CD4-positive, alpha-beta memory T cell (primary cell): ENCODE data around the gene TMEM203. TPM values are rescaled to one million over a fixed set of nuclear protein-coding genes. Genes with fewer than 3 reads are reported as not detected.

Source experiments
- CTCF ChIA-PET: fragments of 350-600 bp; sonication (Branson Sonifier 250); formaldehyde crosslinking; loops from one replicate; lab custom pipeline; 2021; ENCODE audit warnings: inconsistent platforms; ENCODE audit not compliant: partially characterized antibody; lab: Charles Lee
- POLR2A ChIA-PET: fragments of 350-600 bp; sonication (Branson Sonifier 250); formaldehyde crosslinking; loops from one replicate; lab custom pipeline; 2021; ENCODE audit not compliant: partially characterized antibody; lab: Charles Lee
- DNase-seq, 5 donors: peaks; one replicate each; pipeline versions ENCODE4 v3.0.0 to v3.0.0-alpha.2; 2020 to 2022; ENCODE audit warnings: mixed read lengths in 1 of 5
- H3K27ac ChIP-seq: one replicate; pipeline ENCODE4 v1.7.0; 2013; ENCODE audit warnings: low read depth, low read length
- H3K27me3 ChIP-seq: 2 replicates; pipeline ENCODE4 v1.7.0; 2013; ENCODE audit warnings: mild to moderate bottlenecking, low read length, moderate library complexity; ENCODE audit not compliant: insufficient read depth
- H3K36me3 ChIP-seq: 2 replicates; pipeline ENCODE4 v1.7.0; 2013; ENCODE audit warnings: mild to moderate bottlenecking, low read length, moderate library complexity; ENCODE audit not compliant: insufficient read depth
- H3K4me1 ChIP-seq: 2 replicates; pipeline ENCODE4 v1.7.0; 2013; ENCODE audit warnings: mild to moderate bottlenecking, low read length, moderate library complexity; ENCODE audit not compliant: insufficient read depth
- H3K4me3 ChIP-seq, 2 donors: one replicate each; pipeline ENCODE4 v1.7.0; 2013; ENCODE audit warnings: low read length in 2 of 2, mild to moderate bottlenecking in 1 of 2
- H3K9me3 ChIP-seq, 2 donors: one replicate each; pipeline ENCODE4 v1.7.0; 2013; ENCODE audit warnings: low read length in 2 of 2, control low read depth in 1 of 2; ENCODE audit not compliant: control insufficient read depth in 1 of 2
- H3K27ac Mint-ChIP-seq, 7 donors: one replicate each; pipeline ENCODE4 v1.8.0; 2020 to 2021; ENCODE audit warnings: mixed read lengths in 7 of 7, mild to moderate bottlenecking in 6 of 7, inconsistent platforms in 3 of 7, moderate library complexity in 3 of 7
- H3K27me3 Mint-ChIP-seq, 2 donors: one replicate each; pipeline ENCODE4 v1.8.0; 2020 to 2021; ENCODE audit warnings: mixed read lengths in 2 of 2
- H3K36me3 Mint-ChIP-seq, 2 donors: one replicate each; pipeline ENCODE4 v1.8.0; 2020 to 2021; ENCODE audit warnings: mixed read lengths in 2 of 2, inconsistent platforms in 1 of 2, mild to moderate bottlenecking in 1 of 2
- H3K4me1 Mint-ChIP-seq, 4 donors: one replicate each; pipeline ENCODE4 v1.8.0; 2020 to 2021; ENCODE audit warnings: mixed read lengths in 4 of 4, mild to moderate bottlenecking in 1 of 4
- H3K4me3 Mint-ChIP-seq, 8 donors: one replicate each; pipeline ENCODE4 v1.8.0; 2020 to 2021; ENCODE audit warnings: mixed read lengths in 8 of 8, mild to moderate bottlenecking in 7 of 8, moderate library complexity in 6 of 8, inconsistent platforms in 3 of 8
- H3K9me3 Mint-ChIP-seq, 8 donors: one replicate each; pipeline ENCODE4 v1.8.0; 2020 to 2021; ENCODE audit warnings: mixed read lengths in 8 of 8, mild to moderate bottlenecking in 5 of 8, inconsistent platforms in 3 of 8, moderate library complexity in 1 of 8
- intact Hi-C: fragments of 100-400 bp; cut with micrococcal nuclease; formaldehyde crosslinking; loops from one replicate; pipeline ENCODE4 v1.15.1; 2023
- polyA plus RNA-seq, 2 donors: library from polyadenylated mRNA; unstranded; fragments of 300-500 nt; fragmentation: Illumina TruSeq; gene quantifications; one replicate each; pipeline ENCODE4 v1.2.3, GENCODE V29; 2021
- total RNA-seq, 2 experiments: library from RNA; stranded (reverse); gene quantifications; one replicate each; pipeline ENCODE4 v1.2.3, GENCODE V29; 2021

The TMEM203 gene
- total and polyA plus RNA-seq, 4 experiments from 2014 or later = 39.5 to 170 (median 86.0) TPM

DNA sequence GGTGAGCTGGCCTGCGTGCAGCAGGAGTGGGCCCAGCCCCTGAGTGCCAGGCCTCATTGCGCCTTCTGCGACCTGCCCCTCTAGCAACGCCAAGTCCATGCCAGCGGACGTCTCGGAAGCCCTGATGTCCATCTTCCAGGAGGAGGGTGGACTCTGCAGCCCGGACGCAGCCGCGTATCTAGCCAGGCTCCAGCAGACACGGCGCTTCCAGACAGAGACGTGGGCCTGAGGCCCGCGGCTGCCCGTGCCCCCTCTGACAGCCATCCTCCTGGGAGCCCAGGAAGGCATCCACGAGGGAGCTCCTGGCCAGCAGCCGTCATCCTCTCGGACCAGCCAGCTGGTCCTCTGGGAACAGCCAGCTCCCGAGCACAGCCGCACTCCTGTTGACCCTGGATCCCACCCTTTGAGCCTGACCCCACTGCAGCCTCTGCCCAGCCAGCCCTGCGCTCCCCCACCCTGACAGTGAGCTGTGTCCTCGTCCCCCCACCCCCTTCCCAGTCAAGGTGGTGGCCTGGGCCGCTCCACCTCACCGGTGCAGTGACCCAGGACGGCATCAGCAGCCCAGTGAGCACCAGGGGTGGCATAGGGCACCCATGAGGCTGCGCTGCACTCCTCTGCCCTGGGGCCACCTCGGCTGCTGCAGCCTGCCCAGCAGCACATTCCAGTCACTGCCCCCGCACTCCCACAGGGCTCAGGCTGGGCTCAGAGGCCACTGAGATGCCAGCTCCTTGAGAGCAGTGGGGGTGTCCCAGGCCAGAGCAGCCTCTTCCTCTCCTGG is 10.9 kb upstream of the TMEM203 start:
- no peak overlapping the region for H3K4me3 ChIP-seq
- H3K9me3 Mint-ChIP-seq = no peaks in the 10 kb centered on the region
- H3K27ac ChIP-seq = no peak overlapping the region
- no peak for DNase-seq
- no peaks in the 10 kb centered on the region for H3K4me1 Mint-ChIP-seq
- H3K27ac Mint-ChIP-seq = no peak overlapping the region
- intact Hi-C loops = no loop called here
- H3K4me3 Mint-ChIP-seq = no peak overlapping the region
- ChIA-PET POLR2A (interaction anchor here (0.8 to 2.0 kb wide), 3 partner anchors 16 to 104 kb away, joined by 3 to 7 read pairs (median 3); partner anchors contain the start of gene TPRN), CTCF (interaction anchor here (1.6 to 3.0 kb wide), 2 partner anchors 20 to 25 kb away, joined by 4 to 10 read pairs; no protein-coding TSS in a partner anchor)
- no peaks in the 10 kb centered on the region for H3K9me3 ChIP-seq
- H3K27me3 ChIP-seq = no peaks in the 10 kb centered on the region
- H3K4me1 ChIP-seq = no peaks in the 10 kb centered on the region
- H3K27me3 Mint-ChIP-seq = no peaks in the 10 kb centered on the region
- no peaks in the 10 kb centered on the region for H3K36me3 ChIP-seq
- H3K36me3 Mint-ChIP-seq = no peaks in the 10 kb centered on the region

DNA sequence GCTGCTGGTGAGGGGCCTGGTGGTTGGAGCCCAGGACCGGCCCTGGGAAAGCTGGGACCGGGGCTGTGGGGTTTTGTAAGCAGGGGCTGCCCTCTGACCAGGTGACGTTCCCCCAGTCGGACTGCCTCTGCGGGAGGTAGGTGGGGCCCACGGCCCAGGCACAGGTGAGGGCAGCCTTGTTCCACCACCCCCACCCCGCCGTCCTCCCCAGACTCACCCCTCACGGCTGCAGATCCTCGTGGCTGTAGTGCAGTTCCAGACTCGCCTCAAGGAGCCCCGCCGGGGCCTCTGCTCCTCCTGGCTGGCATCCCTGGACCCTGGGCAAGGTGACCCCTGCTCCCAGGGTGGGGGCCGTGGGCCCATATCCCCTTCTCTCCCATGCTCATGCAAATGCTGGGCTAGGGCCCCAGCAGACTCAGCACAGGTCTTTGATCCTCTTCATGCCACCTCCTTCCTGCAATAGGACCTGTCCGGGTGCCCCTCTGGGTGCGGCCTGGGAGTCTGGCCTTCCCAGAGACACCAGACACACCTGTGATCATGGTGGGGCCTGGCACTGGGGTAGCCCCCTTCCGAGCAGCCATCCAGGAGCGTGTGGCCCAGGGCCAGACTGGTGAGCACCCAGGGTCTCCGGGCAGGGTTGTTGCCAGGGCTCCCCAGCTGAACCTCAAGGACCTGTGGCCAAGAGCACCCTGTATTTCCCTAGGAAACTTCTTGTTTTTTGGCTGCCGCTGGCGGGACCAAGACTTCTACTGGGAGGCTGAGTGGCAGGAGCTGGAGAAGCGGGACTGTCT is 9.9 kb upstream of the TMEM203 start:
- Mint-ChIP-seq H3K4me1 (peaks cover 0 to 1% (median 0%) of the 10 kb centered on the region in 4 donors), H3K36me3 (no peaks in the 10 kb centered on the region), H3K4me3 (no peak overlapping the region), H3K27ac (peak overlapping the region in 1 of 7 donors; percentile 27), H3K27me3 (no peaks in the 10 kb centered on the region), H3K9me3 (no peaks in the 10 kb centered on the region)
- H3K27ac ChIP-seq = no peak overlapping the region
- no peaks in the 10 kb centered on the region for H3K27me3 ChIP-seq
- intact Hi-C loops = no loop called here
- H3K36me3 ChIP-seq = no peaks in the 10 kb centered on the region
- CTCF ChIA-PET = interaction anchor here (1.6 to 3.0 kb wide), 2 partner anchors 21 to 24 kb away, joined by 4 to 10 read pairs; no protein-coding TSS in a partner anchor
- H3K4me3 ChIP-seq = no peak overlapping the region
- no peaks in the 10 kb centered on the region for H3K4me1 ChIP-seq
- H3K9me3 ChIP-seq = no peaks in the 10 kb centered on the region
- DNase-seq = no peak
- POLR2A ChIA-PET = interaction anchor here (0.8 to 1.6 kb wide), 2 partner anchors 10 to 30 kb away, joined by 3 to 7 read pairs; partner anchors contain the start of genes NDOR1 and TMEM203

DNA sequence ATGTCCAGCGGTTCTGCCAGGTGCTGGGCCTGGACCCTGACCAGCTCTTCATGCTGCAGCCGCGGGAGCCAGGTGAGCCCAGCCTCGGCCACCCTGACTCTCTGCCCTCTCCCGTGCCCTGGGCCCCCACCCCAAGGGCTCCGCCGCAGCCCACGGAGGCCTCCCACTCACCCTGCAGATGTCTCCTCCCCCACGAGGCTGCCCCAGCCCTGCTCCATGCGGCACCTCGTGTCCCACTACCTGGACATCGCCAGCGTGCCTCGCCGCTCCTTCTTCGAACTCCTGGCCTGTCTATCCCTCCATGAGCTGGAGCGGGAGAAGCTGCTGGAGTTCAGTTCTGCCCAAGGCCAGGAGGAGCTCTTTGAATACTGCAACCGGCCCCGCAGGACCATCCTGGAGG is 9.2 kb upstream of the TMEM203 start:
- Histone ChIP-seq H3K27ac (no peak overlapping the region), H3K4me3 (no peak overlapping the region), H3K36me3 (no peaks in the 10 kb centered on the region), H3K9me3 (no peaks in the 10 kb centered on the region), H3K4me1 (no peaks in the 10 kb centered on the region), H3K27me3 (no peaks in the 10 kb centered on the region)
- Mint-ChIP-seq H3K4me3 (no peak overlapping the region), H3K27ac (peak overlapping the region in 1 of 7 donors; percentile 27), H3K36me3 (no peaks in the 10 kb centered on the region), H3K9me3 (no peaks in the 10 kb centered on the region), H3K4me1 (peaks cover 0 to 1% (median 0%) of the 10 kb centered on the region in 4 donors), H3K27me3 (no peaks in the 10 kb centered on the region)
- intact Hi-C loops = no loop called here
- POLR2A ChIA-PET = interaction anchor here (1.6 kb wide), 1 partner anchor 9 kb away, joined by 7 read pairs; the partner anchor contains the start of genes NDOR1 and TMEM203
- DNase-seq = no peak
- CTCF ChIA-PET = interaction anchor here (3.0 kb wide), 1 partner anchor 22 kb away, joined by 10 read pairs; no protein-coding TSS in a partner anchor

DNA sequence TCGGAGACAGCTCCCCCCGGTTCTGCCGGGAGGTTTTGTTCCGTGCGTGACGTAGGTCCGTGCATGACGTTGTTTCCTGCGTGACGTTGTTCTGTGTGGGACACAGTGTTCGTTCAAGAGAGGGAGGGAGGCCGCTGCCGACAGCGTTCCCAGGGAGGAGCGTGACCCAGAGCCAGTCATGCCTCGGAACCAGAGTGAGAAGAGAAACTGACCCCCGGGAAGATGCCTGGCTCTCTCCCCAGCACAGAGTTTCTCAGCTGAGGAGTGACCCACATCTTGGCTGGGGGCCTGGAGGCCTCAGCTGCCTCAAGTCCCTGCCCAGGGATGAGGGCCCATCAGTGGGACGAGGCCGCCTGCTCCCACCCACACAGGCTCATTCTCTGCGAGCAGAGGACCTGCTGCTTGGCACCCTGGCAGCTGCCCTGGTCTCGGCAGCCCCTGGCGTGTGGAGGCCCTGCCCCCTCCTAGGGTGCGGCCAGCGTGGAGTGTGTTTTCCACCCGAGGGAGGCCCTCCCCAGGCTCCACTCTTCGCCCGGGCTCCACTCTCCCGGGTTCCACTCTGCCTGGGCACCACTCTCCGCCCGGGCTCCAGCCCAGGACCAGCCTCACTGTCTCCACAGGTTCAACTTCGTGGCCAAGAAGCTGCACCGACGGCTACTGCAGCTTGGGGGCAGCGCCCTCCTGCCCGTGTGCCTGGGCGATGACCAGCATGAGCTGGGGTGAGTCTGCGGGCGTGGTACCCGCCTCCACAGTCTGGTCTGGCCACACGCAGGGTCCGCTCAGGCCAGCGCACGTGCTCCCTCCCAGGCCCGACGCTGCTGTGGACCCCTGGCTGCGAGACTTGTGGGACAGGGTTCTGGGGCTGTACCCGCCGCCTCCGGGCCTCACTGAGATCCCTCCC is 8.0 kb upstream of the TMEM203 start:
- no peaks in the 10 kb centered on the region for H3K9me3 Mint-ChIP-seq
- H3K27ac Mint-ChIP-seq = peak overlapping the region in 1 of 7 donors; percentile 27
- intact Hi-C loops = no loop called here
- H3K4me3 Mint-ChIP-seq = no peak overlapping the region
- Histone ChIP-seq H3K27ac (no peak overlapping the region), H3K4me1 (no peaks in the 10 kb centered on the region), H3K36me3 (no peaks in the 10 kb centered on the region), H3K9me3 (no peaks in the 10 kb centered on the region), H3K4me3 (no peak overlapping the region), H3K27me3 (no peaks in the 10 kb centered on the region)
- no peaks in the 10 kb centered on the region for H3K27me3 Mint-ChIP-seq
- no peak for DNase-seq
- H3K4me1 Mint-ChIP-seq = peaks cover 0 to 4% (median 2%) of the 10 kb centered on the region in 4 donors
- peaks cover 0 to 4% of the 10 kb centered on the region in 2 donors for H3K36me3 Mint-ChIP-seq
- POLR2A ChIA-PET = interaction anchor here (1.6 kb wide), 1 partner anchor 8 kb away, joined by 7 read pairs; the partner anchor contains the start of genes NDOR1 and TMEM203
- CTCF ChIA-PET = no interaction called here

- H3K4me3 ChIP-seq = no peak overlapping the region
- Mint-ChIP-seq H3K9me3 (no peaks in the 10 kb centered on the region), H3K27me3 (no peaks in the 10 kb centered on the region), H3K4me1 (peaks cover under 1 to 7% (median 5%) of the 10 kb centered on the region in 4 donors), H3K36me3 (peaks cover 2 to 6% of the 10 kb centered on the region in 2 donors), H3K4me3 (no peak overlapping the region), H3K27ac (no peak overlapping the region)
- H3K36me3 ChIP-seq = no peaks in the 10 kb centered on the region
- intact Hi-C loops = no loop called here
- ChIA-PET POLR2A (no interaction called here), CTCF (no interaction called here)
- DNase-seq = no peak
- H3K9me3 ChIP-seq = no peaks in the 10 kb centered on the region
- H3K27me3 ChIP-seq = no peaks in the 10 kb centered on the region
- H3K4me1 ChIP-seq = no peaks in the 10 kb centered on the region
- H3K27ac ChIP-seq = no peak overlapping the region
Observed at GRCh38 chr9:137212520-137212919, 7.1 kb upstream of the TMEM203 start.

DNA sequence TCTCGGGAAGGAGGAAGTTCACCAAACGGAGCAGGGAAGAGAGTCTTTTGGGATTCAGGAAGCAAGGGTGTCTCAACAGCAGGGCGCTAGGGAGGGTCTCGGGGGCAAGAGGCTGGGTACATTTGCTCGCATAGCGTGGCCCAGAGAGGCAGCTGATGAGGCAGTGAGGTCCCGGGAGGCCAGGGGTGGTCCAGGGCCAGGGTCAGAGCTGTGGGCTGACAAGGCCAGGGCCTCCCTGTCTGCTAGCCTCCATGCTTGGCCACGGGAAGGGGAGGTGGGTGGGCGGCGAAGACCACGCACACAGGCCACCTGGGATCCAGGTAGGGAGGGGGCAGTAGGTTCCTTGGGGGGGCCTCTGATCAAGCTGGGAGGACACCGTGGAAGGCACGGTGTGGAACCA is 6.1 kb upstream of the TMEM203 start:
- Histone ChIP-seq H3K27me3 (no peaks in the 10 kb centered on the region), H3K9me3 (no peaks in the 10 kb centered on the region), H3K4me3 (no peak overlapping the region), H3K27ac (no peak overlapping the region), H3K4me1 (peaks cover 8% of the 10 kb centered on the region), H3K36me3 (no peaks in the 10 kb centered on the region)
- Mint-ChIP-seq H3K36me3 (peaks cover 8 to 9% of the 10 kb centered on the region in 2 donors), H3K4me1 (peaks cover 11 to 17% (median 14%) of the 10 kb centered on the region in 4 donors), H3K4me3 (no peak overlapping the region), H3K27ac (peak overlapping the region in 3 of 7 donors; percentile 35 to 71 (median 52)), H3K27me3 (no peaks in the 10 kb centered on the region), H3K9me3 (no peaks in the 10 kb centered on the region)
- intact Hi-C loops = no loop called here
- CTCF ChIA-PET = no interaction called here
- no peak for DNase-seq
- POLR2A ChIA-PET = interaction anchor here (0.6 kb wide), 1 partner anchor 19 kb away, joined by 3 read pairs; no protein-coding TSS in a partner anchor
